ENCODE data around the gene FHL1.
"Not testable (repeated sequence)": the region's sequence is repeated elsewhere in the genome, so short reads cannot be mapped to it uniquely, and the experiment has no call there.

FHL1 gene

DNA sequence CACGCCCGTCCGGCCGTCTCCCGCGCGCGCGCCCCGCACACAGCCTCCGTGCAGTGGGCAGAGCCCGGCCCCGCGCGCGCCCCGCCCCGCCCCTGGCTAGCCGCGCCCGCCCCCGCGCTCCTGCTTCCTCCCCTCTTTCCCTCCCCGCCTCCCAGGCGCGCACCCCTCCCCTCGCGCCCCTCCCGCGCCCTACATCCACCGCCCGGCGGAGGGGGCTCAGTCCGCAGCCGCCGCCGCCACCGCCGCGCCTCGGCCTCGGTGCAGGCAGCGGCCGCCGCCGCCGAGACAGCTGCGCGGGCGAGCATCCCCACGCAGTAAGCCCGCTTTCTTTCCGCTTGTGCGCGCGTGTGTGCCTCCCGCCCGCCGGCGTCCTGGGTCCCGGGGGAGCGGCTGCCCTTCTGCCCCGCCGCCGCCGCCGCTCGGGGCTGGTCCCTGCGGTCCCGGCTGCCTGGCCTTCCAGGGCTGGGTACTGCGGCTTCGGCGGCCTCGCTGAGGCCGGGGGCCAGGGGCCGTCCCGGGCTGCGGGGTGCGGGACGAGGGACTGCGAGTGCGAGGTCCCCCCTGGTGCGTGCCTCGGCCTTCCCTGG lies at the start of gene FHL1:
FHL1 (plus strand) TSS at position 219 of the 587 bp plus-strand sequence.
- peak in 50 of 58 donors; percentile 0 to 64 (median 36) for DNase-seq

DNA sequence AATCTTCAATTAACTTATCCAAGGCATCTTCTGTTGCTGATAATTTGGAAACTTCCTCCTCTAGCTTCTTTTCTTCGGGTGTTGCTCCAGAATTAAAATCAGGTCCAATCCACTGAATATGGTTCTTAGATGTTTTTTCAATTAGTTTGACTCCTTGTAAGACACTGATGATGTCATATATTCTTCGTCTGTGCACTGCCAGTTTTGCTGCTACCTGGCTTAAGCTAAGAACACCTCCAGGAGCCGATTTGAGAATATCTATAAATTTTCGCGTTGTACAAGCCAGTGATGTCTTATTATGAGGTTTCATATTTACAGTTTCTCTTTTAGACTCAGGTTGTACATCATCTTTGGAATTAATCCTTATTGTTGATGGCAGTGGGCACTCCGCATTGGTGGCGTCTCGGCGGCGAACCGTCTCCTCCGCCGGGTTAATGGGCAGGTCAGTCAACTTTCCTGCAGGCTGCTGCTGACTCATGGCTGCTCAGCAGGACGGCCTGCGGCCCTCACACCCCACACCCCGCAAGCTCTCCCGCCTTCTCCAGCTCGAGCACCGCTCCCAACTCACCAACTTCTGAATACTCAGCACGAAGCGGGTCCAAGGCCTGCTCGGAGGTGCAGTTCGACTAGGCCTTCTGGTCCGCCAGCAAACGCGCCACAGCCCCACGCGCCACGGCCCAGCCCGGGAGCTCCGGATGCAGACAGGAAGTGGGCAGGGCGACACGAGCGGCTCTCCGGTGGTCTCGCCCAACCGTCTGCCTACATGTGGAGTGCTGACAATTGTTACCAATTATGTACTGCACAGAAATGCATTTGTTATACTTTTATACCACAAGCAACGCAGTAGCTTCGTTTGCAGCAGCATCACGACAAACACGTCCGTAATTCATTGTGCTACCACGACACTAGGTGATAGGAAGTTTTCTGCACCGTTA lies 49.2 kb upstream of the FHL1 start:
- no peak for DNase-seq

DNA sequence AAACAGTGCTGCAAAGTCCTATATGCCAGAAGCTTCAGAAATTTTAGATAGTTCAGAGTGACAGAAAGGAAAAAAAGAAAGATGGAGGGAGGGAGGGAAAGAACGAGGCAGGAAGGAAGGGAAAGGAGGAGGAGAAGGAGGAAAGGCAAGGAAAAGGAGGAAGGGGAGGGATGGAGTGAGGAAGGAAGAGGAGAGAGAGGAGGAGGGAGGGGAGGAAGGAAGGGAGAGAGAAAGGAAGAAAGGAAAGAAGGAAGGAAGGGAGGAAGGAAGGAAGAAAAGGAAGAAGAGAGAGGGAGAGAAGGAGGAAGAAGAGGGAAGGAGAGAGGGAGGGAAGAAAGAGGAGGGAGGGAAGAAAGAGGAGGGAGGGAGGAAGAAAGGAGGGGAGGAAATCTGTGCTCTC lies 42.4 kb upstream of the FHL1 start:
- no peak for DNase-seq

DNA sequence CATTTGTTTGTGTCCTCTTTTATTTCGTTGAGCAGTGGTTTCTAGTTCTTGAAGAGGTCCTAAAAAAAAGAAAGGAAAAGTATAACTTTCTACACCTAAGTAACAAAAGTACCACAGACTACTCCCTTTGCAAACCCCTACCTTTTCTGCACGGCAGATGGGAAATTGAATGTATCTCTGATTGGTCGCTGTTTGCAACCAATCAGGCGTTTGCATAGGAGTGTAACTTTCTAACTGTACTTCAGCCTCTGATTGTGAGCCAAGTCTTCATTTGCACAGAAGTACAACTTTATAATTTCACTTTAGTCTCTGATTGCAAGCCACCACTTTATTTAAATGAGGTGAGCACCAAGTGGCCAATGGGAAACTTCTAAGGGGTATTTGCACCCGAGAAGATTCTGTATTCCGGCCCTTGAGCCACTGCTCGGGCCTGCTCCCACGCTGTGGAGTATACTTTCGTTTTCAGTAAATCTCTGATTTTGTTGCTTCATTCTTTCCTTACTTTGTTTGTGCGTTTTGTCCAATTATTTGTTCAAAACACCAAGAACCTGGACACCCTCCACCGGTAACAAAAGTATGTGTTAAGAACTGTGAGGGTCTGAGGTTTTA lies 40.3 kb upstream of the FHL1 start:
- no peak for DNase-seq

DNA sequence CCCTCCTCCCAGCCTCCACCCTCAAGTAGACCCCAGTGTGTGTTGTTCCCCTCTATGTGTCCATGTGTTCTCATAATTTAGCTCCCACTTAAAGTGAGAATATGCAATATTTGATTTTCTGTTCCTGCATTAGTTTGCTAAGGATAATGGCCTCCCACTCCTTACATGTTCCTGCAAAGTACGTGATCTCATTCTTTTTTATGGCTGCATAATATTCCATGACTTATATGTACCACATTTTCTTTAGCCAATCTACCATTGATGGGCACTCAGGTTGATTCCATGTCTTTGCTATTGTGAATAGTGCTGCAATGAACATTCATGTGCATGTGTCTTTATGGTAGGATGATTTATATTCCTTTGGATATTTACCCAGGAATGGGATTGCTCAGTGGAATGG lies 38.4 kb upstream of the FHL1 start:
- not testable (repeated sequence) for DNase-seq

DNA sequence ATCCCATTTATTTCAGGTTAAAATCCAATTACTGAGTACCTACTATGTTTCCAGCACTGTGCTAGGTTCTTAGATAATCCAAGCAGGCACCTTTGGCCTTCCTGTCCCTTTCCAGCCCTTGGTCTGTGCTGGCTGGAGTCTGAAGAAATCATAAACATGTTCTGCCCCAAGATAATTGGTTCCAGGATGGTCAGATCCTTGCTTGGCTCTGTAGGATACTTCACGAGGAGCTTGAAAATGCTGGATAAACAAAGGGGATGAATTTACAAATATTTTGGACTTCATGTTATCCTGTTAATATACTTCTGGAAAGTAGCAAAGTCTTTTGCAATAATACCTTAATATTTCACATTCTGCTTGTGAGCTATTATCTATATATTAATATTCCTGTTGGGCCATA lies 35.0 kb upstream of the FHL1 start:
- DNase-seq: no peak

DNA sequence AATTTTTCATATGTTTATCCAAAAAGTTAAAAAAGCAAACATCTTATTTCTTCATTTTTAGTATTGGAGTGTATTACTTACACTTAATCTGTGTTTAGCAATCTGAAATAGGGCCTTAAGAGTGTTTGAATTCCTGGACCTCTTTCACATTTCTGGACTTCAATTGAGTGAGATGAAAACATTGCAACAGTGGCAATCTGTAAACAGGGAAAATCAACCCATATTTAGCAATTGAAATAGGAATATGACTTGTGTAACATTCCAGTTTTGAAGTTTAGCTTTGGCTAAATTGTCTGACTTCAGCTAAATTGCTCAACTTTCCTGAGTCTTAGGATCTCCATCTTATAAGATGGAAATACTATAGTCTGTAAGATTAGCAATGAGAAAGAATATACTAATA lies 34.6 kb upstream of the FHL1 start:
- no peak for DNase-seq

DNA sequence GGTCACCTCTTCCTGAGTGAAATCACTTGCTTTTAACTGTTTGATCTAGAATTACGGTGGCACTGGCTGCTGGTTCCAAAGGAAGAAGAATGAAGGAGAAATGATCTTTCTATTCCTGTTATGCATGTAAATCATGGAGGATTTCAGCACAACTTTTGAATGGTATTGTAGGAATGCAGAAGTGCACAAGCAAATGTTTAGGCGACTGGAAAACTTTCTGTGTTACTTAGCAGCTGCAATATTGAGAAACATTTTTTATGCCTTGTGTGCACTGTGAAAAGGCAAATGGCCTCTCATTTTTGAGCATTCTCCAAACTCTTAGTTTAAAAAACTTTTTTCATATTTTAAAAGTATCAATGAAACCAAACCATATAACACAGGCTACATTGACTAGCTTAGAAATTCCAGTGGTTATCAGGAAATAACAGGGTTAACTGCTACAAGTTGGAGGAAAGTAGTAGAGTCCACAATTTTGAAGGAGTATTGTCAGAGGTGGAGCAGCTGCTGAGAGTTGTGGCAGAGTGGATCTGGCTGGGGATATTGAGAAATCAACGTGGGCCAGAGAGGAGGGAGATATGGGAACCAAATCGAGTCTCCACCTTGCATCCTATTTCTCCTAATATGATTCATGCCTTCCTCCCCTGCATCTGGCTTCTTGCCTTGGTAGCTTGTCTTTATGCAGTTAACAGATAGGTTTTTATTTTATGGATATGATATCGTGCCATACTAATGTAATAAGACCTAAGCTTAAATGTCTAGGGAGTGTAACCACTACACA lies 32.0 kb upstream of the FHL1 start:
- no peak for DNase-seq

DNA sequence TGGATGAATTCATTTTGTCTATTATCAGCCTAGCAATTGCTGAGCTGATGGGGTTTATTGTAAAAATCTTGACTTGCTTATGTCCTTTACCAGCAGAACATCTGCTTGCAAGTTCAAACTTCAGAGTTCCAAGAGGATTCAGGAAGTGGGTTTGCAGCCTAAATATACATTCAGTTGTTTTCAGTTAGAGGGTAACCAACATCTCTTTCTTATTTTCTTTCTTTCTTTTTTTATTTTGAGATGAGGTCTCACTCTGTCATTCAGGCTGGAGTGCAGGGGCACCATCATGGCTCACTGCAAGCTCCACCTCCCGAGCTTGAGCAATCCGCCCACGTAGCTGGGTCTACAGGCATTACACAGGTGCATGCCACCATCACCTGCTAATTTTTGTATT lies 31.4 kb upstream of the FHL1 start:
- DNase-seq: no peak

DNA sequence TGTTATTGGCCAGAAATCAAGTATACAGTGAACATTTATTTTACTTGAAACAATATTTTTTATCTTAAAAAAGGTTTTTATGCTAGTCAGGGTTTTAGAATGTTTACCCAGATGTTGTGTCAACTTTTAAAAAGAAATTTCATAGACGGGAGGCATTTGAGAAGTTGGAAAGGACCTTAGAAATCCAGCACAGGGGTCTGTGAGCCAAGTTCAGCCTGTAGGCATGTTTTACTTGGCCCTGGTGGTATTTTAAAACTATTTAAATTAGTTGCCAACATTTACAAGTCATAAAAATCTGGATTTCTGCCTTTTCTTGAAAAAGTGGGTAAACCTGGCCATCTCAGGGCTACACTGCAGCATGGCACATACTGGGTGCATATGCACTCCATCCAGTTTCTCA lies 25.5 kb upstream of the FHL1 start:
- no peak for DNase-seq

DNA sequence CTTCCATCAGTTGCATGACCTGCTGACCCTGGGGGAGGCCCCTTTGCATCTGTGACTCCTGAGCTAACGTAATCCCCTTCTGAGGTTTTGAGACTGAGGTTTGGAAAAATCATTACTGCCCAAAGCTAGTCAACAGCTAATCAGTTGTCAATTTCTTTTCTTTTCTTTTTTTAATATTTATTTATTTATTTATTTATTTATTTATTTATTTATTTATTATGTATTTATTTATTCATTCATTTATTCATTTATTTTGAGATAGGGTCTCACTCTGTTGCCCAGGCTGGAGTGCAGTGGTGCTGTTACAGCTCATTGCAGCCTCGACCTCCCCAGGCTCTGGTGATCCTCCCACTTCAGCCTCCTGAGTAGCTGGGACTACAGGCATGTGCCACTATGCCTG lies 25.1 kb upstream of the FHL1 start:
- DNase-seq: no peak

DNA sequence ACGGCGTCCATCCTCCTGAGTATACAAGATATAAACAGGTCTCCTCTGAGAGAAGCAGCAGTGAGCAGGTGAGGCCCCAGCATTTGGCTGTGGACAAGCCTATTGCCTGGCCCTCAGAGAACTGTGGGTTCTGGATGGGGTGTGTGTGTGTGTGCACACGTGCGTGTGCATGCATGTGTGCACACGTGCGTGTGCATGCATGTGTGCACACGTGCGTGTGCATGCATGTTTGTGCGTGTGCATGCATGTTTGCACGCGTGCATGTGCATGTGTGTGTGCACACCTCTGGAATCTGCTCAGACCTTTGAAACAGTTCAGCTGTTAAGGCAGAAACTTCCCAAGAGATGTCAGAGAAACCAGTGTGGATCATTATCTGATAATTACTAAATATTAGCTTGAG lies 22.2 kb upstream of the FHL1 start:
- no peak for DNase-seq

DNA sequence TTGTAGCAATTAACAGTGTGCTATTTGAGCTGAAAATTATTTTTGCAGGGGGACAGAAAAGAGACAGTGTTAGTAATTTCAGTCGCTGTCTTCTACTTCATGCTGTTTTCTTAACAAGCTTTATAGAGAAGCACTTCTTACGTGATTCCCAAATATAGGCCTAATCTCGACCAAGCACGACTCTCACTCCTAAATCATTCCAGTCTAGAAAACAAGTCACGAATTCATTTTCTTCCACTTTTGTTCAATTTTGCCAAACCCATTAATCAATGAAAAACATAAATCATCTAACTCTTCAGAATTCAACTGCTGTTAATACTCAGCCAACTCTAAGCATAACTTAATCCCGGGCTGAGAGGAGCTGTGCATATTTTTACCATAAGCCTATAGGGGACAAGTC lies 21.0 kb upstream of the FHL1 start:
- no peak for DNase-seq

DNA sequence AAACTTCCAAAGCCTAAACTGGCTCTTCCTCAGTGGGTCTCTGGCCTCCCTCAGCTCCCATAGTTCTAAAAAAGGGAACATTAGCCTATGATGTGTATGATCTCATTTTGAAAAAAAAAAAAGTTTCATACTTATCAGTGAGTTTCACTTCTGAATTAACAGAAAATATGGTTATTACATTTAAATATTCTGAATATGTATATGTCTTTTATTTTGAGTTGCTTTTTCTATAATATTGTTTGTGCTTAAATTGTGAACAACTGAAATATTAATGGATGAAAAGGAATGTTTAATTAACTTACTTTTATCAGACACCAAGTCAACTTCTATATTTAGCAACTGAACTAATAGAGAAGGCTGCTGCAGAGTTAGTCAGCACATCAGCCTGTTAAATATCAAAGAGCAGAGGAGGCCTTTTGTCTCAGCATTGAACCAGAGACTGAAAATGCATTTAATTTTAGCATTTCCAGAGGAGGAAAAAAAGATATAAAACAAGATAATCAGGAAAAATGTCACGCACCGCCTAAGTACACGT lies 20.4 kb upstream of the FHL1 start:
- DNase-seq: no peak

DNA sequence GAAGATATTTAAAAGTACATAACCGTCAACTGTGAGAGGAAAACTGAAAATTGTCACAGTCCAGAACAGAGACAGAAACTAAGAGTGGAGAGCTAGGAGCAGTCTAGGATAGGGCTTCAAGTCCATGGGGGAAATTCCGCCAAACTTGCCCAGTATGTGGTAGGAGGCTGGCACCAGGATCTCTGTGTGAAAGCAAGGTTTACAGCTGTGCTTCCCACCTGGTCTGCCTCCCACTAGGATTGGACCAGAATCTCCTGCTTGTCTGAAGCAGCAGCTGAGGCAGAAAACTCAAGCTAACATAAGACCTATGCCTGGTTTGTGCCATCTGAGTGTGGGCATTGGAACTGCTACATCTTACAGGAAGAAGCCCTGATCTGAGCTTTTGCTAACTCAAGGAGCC lies 18.6 kb upstream of the FHL1 start:
- DNase-seq: no peak

DNA sequence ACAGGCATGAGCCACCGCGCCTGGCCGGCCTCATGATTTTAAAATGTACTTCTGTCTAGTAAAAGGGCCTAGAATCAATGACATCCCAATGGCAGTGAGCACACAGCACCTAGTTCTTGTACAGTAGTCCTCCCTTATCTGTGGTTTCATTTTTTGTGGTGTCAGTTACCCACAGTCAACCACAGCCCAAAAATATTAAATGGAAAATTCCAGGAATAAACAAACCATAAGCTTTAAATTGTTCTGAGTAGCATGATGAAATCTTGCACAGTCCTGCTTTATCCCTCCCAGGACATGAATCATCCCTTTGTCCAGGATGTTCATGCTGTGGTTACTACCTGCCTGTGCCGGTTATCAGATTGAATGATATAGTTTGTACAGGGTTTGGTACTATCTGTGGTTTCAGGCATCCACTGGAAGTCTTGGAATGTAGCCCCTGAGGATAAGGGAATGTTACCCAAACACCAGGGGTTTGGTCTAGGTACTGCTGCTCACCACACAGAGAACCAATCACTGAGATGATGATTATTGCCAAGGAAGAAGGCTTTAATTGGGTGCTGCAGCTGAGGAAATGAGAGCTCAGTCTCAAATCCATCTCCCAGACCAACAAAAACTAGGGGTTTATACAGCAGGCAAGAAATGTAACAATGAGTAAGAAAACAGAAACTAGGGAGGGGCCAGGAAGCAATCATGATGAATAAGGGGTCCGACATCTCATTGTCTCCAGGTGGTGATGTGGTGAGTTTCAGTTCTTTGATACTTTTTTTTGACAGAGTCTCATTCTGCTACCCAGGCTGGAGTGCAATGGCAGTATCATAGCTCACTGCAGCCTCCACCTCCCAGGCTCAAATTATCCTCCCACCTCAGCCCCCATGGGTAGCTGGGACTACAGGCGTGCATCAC lies 16.2 kb upstream of the FHL1 start:
- DNase-seq: no peak

DNA sequence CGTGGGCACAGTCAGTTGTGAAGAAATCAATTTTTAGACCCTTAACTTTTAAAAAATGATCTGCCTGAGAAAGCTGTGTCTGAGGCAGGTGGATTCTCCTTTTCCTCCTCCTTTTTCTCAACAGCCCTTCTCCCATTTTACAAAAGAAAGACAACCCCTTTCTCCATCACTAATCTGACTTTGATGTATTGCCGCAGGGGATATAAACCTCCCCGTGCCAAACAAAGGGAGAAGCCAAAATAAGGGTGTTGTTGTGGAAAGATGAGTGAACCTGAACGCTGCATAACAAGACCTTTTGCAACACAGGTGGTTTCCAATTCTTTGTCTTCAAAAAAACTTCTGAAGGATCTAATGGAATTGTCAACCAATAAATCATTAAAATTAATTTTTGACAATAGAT lies 8.4 kb upstream of the FHL1 start:
- no peak for DNase-seq

DNA sequence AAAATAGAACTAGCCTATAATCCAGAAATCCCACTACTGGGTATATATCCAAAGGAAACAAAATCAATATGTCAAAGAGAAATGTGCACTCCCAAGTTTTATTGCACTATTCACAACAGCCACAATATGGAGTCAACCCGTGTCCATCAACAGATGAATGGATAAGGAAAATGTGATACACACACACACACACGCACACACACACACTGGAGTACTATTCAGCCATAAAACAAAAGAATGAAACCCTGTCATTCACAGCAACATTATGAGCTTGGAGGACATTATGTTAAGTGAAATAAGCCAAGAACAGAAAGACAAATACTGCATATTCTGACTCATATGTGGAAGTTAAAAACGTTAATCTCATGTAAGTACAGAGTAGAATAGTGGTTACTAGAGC lies 5.8 kb upstream of the FHL1 start:
- no peak for DNase-seq

DNA sequence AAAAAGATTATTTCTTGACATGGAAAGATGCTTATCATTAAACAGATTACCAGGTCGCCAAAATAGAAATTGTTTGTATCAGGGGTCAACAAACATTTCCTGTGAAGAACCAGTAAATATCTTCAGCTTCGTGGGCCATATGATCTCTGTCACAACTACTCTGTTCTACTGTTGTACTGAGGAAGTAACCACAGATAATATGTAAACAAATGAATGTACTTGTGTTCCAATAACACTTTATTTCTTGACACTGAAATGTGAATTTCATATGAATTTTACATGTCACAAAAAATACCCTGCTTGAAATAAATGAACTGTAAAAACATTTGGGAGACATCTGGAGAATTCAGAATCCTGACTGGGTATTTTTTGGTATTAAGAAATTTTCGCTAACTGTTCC lies 4.7 kb upstream of the FHL1 start:
- DNase-seq: no peak

DNA sequence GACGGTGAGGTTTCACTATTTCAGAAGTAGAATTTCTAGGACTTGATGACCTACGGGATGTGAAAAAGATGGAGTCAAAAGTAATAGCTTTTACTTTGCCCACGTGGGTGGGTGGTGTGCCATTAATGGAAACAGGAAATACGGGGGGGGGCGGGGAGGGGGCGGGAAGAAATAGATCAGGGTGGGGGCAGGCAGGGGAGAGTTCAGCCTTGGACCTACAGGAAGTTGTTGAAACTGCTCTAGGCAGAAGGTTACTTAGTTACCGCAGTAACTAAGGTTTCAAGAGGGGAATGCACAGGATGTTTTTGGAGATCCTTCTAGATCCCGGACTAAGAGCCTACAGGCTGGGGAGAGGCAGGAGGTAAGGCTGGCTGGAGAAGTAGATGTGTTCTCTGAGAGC lies 3.6 kb upstream of the FHL1 start:
- no peak for DNase-seq
